Stomach (tissue), 4 donors: ENCODE results near the gene NOD2.

Source experiments
- POLR2A ChIP-seq, 4 donors: fragments of 450-650 bp; IDR thresholded peaks; one replicate each; pipeline ENCODE4 v1.6.1; 2016; ENCODE audit warnings: antibody characterized with exemption in 4 of 4, control low read depth in 2 of 4, mild to moderate bottlenecking in 1 of 4, moderate library complexity in 1 of 4
- TF ChIP-seq, protein P1 (sequence below), 7 experiments: fragments of 450-650 bp in 4 of 7; fragments of 200-600 bp in 3 of 7; sonication (generic) in 3 of 7; IDR thresholded peaks; one replicate each; pipeline ENCODE4 v1.5.1; 2016 to 2019; ENCODE audit warnings: antibody characterized with exemption in 7 of 7, control low read depth in 2 of 7, mild to moderate bottlenecking in 1 of 7

DNA sequence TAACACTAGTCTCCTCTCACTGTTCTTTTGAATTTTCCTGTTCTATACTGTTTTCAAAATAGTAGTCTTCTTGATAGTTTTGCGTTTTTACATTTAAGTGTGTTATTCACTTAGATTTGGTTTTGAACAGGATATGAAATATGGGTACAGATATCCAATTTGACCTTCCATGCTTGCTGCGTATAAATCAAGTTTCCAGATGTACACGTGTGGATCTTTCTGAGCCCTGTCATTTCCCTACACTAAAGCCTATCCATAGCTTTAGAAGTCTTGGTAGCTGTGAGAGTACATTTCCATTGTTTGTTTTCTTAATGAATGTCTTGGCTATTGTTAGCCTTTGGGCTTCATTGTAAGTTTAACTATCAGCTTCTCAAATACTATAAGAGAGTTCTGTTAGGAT is 68.8 kb downstream of the NOD2 start:
- TF ChIP-seq, protein P1, sequence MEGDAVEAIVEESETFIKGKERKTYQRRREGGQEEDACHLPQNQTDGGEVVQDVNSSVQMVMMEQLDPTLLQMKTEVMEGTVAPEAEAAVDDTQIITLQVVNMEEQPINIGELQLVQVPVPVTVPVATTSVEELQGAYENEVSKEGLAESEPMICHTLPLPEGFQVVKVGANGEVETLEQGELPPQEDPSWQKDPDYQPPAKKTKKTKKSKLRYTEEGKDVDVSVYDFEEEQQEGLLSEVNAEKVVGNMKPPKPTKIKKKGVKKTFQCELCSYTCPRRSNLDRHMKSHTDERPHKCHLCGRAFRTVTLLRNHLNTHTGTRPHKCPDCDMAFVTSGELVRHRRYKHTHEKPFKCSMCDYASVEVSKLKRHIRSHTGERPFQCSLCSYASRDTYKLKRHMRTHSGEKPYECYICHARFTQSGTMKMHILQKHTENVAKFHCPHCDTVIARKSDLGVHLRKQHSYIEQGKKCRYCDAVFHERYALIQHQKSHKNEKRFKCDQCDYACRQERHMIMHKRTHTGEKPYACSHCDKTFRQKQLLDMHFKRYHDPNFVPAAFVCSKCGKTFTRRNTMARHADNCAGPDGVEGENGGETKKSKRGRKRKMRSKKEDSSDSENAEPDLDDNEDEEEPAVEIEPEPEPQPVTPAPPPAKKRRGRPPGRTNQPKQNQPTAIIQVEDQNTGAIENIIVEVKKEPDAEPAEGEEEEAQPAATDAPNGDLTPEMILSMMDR (IDR thresholded peaks at IDR 0.05) = no peak
- TF ChIP-seq POLR2A (IDR thresholded peaks at IDR 0.05) = no peak
